Measurements from ENCODE around the gene AFF3. TPM values are rescaled to one million over a fixed set of nuclear protein-coding genes. Genes with fewer than 3 reads are reported as not detected.
"Not testable (repeated sequence)": the region's sequence is repeated elsewhere in the genome, so short reads cannot be mapped to it uniquely, and the experiment has no call there.

AFF3 gene
- total and polyA plus RNA-seq, 2 donors (not counting 3 experiments of a cell fraction or from before 2014, with no cell fraction given), result 0.06 to 0.07 TPM

- CTCF ChIA-PET, result interaction anchor here (1.0 kb wide), 1 partner anchor 15 kb away, joined by 3 read pairs; the partner anchor contains the start of gene REV1
- POLR2A ChIA-PET, result no interaction called here
- H3K4me3 ChIP-seq (replicated peaks in 1 of 3; ENCODE audit: insufficient read depth in 1 of 3, low read depth in 1 of 3, low read length in 3 of 3), result no peak overlapping the region
- dilution Hi-C loops (cut with MboI; ENCODE audit: extremely low pct_ligation_motif_present, low sequenced_read_pairs) (no loop called here), intact Hi-C loops (cut with micrococcal nuclease) (no loop called here)
- no peaks in the 10 kb centered on the region for H3K9me1 ChIP-seq (replicated peaks; ENCODE audit: control insufficient read depth, extremely low read depth, insufficient read depth, low read length)
- no peak for FAIRE-seq
- no peak overlapping the region for H2AFZ ChIP-seq (ENCODE audit: low read depth, low read length)
- H3K79me2 ChIP-seq (ENCODE audit: control insufficient read depth, insufficient read depth, low read length), result no peaks in the 10 kb centered on the region
- peaks cover 0 to 14% of the 10 kb centered on the region in 2 experiments for H3K27me3 ChIP-seq (ENCODE audit: control insufficient read depth in 2 of 2, insufficient read depth in 2 of 2, low read length in 2 of 2)
- TF ChIP-seq POLR2A (IDR thresholded peaks at IDR 0.05; ENCODE audit: low read depth, low read length), result no peak
- TF ChIP-seq, protein P1, sequence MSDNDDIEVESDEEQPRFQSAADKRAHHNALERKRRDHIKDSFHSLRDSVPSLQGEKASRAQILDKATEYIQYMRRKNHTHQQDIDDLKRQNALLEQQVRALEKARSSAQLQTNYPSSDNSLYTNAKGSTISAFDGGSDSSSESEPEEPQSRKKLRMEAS (IDR thresholded peaks at IDR 0.05; ENCODE audit: insufficient read depth, insufficient read length), result no peak
- no peak for TF ChIP-seq JUN (IDR thresholded peaks at IDR 0.05; ENCODE audit: borderline replicate concordance, insufficient read depth, insufficient read length, low read depth)
- no peak for TF ChIP-seq CTCF (IDR thresholded peaks at IDR 0.05; ENCODE audit: extremely low read depth in 1 of 2, insufficient read depth in 1 of 2, low read depth in 1 of 2, low read length in 2 of 2)
- TF ChIP-seq POLR2AphosphoS5 (IDR thresholded peaks at IDR 0.05; ENCODE audit: insufficient read depth, low read depth, low read length), result no peak
- H3K4me1 ChIP-seq (ENCODE audit: control insufficient read depth, extremely low read depth, insufficient read depth, low read length), result no peaks in the 10 kb centered on the region
- no TSS peak for BruUV-seq (replicated peaks)
- H3K4me2 ChIP-seq (ENCODE audit: insufficient read depth, low read length), result no peak overlapping the region
- H3K27ac ChIP-seq (ENCODE audit: insufficient read depth, low read depth, low read length), result no peak overlapping the region
- H3K9ac ChIP-seq (replicated peaks; ENCODE audit: extremely low read depth, insufficient read depth, low read length), result no peak overlapping the region
- no peak for DNase-seq (ENCODE audit: low read depth, low spot score)
- H4K20me1 ChIP-seq (replicated peaks; ENCODE audit: control insufficient read depth, extremely low read depth, insufficient read depth, low read length), result no peaks in the 10 kb centered on the region
- no peaks in the 10 kb centered on the region for H3K36me3 ChIP-seq (ENCODE audit: control insufficient read depth in 2 of 2, extremely low read depth in 1 of 2, insufficient read depth in 2 of 2, low read length in 2 of 2)
- no peaks in the 10 kb centered on the region for H3K9me3 ChIP-seq (replicated peaks; ENCODE audit: control insufficient read depth, insufficient read depth, low read length)
Measured at GRCh38 chr2:99504844-99505584, 637.4 kb downstream of the AFF3 start.

GRCh38 chr2:99503662-99504416, 638.6 kb downstream of the AFF3 start:
- POLR2A ChIA-PET; H3K79me2 ChIP-seq (ENCODE audit: control insufficient read depth, insufficient read depth, low read length); H3K36me3 ChIP-seq (ENCODE audit: control insufficient read depth in 2 of 2, extremely low read depth in 1 of 2, insufficient read depth in 2 of 2, low read length in 2 of 2); H3K4me3 ChIP-seq (replicated peaks in 1 of 3; ENCODE audit: insufficient read depth in 1 of 3, low read depth in 1 of 3, low read length in 3 of 3); H3K9ac ChIP-seq (replicated peaks; ENCODE audit: extremely low read depth, insufficient read depth, low read length); intact Hi-C loops (cut with micrococcal nuclease); H3K27ac ChIP-seq (ENCODE audit: insufficient read depth, low read depth, low read length); BruUV-seq (replicated peaks); H3K4me2 ChIP-seq (ENCODE audit: insufficient read depth, low read length); H3K4me1 ChIP-seq (ENCODE audit: control insufficient read depth, extremely low read depth, insufficient read depth, low read length); H3K9me1 ChIP-seq (replicated peaks; ENCODE audit: control insufficient read depth, extremely low read depth, insufficient read depth, low read length); DNase-seq (ENCODE audit: low read depth, low spot score); H4K20me1 ChIP-seq (replicated peaks; ENCODE audit: control insufficient read depth, extremely low read depth, insufficient read depth, low read length); FAIRE-seq; dilution Hi-C loops (cut with MboI; ENCODE audit: extremely low pct_ligation_motif_present, low sequenced_read_pairs); H3K9me3 ChIP-seq (replicated peaks; ENCODE audit: control insufficient read depth, insufficient read depth, low read length); H2AFZ ChIP-seq (ENCODE audit: low read depth, low read length): not testable (repeated sequence)
- peaks cover 7 to 19% of the 10 kb centered on the region in 2 experiments for H3K27me3 ChIP-seq (ENCODE audit: control insufficient read depth in 2 of 2, insufficient read depth in 2 of 2, low read length in 2 of 2)
- CTCF ChIA-PET, result interaction anchor here (1.0 kb wide), 1 partner anchor 14 kb away, joined by 3 read pairs; the partner anchor contains the start of gene REV1
